GM18502 (cell line): ENCODE results near the gene NDUFB10.
A peak's percentile ranks its signal among the peaks of the same experiment; 100 is the strongest.
"Not testable (repeated sequence)": the region's sequence is repeated elsewhere in the genome, so short reads cannot be mapped to it uniquely, and the experiment has no call there.

Experiments used
- ATAC-seq: cut with Tn5 transposase; IDR thresholded peaks from one replicate; pipeline ENCODE4 v1.9.1; 2021; ENCODE audit warnings: mild to moderate bottlenecking; ENCODE audit not compliant: unreplicated experiment, poor library complexity

Gene NDUFB10

GRCh38 chr16:1923299-1924034, 35.9 kb upstream of the NDUFB10 start:
- ATAC-seq = no peak

DNA sequence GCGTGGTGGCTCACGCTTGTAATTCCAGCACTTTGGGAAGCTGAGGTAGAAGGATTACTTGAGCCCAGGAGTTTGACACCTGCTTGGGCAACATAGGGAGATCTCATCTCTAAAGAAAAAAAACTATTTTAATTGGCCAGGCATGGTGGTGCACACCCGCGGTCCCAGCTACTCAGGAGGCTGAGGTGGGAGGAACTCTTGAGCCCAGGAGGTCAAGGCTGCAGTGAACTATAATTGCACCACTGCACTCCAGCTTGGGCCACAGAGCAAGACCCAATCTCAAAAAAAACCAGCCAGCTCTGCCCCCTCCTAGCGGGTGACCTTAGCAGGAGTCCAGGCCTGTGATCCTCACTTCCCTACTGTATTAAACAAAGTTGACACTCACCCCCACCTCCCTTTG, 35.2 kb upstream of the NDUFB10 start:
- no peak for ATAC-seq

- ATAC-seq = no peak
Observed at GRCh38 chr16:1926271-1926670, 33.1 kb upstream of the NDUFB10 start.

GRCh38 chr16:1929105-1929504, 30.2 kb upstream of the NDUFB10 start:
- no peak for ATAC-seq

- peak; percentile 86 for ATAC-seq
Observed at GRCh38 chr16:1929578-1930337, 29.6 kb upstream of the NDUFB10 start.

- ATAC-seq = no peak
Observed at GRCh38 chr16:1930338-1930720, 29.0 kb upstream of the NDUFB10 start.

DNA sequence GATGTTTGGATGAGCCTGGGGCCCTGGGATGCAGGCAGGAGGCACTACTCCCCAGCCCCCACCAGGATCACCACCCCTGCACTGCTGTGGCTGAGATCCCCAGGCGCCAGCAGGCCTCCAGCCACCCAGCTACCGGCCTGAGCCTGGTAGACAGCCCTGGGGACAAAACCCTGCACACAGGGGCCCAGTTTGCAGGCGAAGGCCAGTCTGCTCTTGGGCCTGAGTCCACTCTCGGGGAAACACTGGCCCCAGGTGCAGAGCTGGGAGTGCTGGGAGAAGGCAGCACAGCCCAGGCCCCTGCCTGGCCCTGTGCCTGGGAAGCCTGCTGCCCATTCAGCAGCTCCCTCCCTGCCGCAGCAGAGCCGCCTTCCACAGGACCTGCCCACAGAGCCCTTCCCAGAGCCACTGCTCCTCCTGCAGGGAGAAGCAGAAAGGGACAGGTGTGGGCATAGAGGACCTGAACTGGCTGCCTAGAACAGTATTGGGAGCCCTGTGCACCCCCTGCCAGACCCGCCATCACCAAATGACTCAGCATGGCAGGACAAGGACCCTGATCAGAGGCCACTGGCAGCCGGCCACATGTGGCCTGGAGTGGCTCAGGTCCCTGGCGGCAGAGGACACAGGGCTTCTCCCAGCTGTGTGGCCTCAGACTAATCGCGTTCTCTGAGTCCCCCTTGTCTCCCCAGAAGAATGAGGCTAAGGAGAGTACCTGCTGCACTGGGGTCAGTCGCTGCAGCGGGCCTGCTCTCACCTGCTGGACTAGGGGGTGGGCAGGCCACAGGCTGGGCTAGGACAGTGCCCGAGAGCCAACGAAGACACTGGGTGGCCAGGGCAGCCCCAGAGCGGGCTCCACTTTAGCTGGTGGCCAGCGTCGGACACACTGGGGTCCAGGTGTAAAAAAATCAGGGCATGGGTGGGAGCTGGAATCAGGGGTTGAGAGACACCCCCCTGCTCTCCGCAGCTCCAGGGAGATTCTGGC, 27.0 kb upstream of the NDUFB10 start:
- no peak for ATAC-seq

GRCh38 chr16:1933097-1933661, 26.2 kb upstream of the NDUFB10 start:
- no peak for ATAC-seq

DNA sequence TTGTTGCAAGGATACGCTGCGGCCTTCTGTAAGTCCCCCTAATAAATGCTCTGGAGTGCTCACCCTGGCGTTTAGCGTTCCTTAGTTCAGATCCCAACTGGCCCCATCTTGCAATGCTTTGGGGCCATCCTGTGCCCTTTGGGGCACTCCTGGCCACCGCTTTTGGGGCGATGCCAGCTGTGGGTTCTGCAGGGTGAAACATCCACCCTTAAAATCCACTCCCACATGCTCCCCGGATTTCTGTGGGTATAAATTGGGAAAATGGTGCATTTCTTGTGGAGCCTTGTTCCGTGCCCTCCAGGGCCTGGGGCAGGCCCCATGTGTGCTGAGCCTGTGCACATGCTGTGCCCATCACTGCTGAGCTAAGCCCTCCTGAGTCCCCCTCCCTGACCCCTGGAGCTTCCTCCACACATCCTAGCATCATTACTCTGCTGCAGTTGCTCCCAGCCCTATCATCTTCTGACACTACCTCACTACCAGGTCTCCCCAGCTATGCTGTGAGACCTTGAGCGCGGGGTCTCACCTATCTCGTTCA, 22.3 kb upstream of the NDUFB10 start:
- ATAC-seq = no peak

- no peak for ATAC-seq
Observed at GRCh38 chr16:1938316-1938715, 21.0 kb upstream of the NDUFB10 start.

DNA sequence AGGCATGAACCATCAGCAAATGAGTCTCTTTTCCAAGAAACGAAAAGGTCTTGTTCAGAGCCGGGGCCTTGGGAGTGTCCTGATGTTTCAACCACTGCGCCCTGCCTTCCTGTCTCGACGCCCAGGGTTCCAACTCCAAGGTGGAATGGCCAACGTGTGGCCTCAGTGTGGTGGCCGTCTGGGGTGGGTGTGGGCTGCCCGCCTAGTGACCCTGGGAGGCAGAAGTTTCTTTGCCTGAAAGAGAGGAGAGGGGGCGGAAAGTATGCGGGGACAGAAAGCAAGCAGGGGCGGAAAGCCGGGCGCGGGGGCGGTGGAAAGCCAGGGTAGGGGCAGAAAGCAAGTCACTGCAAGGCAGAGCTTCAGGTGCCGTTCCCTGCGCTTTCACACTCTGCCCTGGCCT, 20.4 kb upstream of the NDUFB10 start:
- ATAC-seq = no peak

DNA sequence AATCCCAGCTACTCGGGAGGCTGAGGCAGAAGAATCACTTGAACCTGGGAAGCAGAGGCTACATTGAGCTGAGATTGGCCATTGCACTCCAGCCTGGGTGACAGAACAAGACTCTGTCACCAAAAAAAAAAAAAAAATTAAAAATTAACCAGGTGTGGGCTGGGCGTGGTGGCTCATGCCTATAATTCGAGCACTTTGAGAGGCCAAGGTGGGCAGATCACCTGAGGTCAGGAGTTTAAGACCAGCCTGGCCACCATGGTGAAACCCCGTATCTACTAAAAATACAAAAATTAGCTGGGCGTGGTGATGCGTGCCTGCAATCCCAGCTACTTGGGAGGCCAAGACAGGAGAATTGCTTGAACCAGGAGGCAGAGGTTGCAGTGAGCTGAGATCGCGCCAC, 19.5 kb upstream of the NDUFB10 start:
- ATAC-seq = not testable (repeated sequence)

GRCh38 chr16:1940273-1941161, 18.8 kb upstream of the NDUFB10 start:
- ATAC-seq = no peak

DNA sequence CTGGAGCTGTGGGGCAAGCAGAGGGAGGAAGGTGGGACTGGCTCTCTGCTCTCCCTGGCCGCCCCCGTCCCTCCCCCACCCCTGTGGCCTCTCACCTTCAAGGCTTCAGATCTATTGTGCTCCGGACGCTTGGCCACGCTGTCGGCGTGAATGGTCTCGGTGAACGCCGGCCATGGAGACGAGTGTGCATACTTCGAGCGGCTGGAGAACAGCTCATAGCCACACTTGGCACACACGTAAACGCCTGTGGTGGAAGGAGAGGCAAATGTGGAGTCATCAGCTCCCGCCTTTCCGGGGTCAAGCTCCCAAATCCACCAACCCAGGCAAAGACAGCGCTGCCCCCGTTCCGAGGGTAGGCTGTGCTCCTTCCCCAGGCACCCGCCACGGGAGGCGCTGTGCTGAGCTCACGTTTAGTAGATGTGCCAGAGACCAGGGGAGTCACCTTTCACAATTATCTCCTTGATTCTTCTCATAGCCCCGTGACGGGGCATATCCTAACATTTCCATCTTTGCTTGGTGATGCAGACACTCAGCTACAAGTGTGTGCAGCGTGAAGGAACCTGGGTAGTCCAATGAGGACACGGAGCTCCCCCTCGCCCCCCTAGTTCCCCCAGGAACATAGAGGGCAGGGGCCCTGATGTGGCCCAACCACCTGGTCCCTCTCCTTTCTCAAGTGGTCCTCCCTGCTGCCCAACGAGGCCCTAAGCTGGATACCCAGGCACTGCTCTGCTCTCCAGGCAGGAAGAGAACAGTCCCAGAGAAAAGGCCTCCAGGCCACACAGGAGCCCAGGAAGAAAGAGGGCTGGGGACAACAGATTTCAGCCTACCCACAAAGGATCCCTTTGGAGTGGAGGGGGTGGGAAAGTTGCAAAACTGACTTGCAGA, 17.9 kb upstream of the NDUFB10 start:
- ATAC-seq = no peak

- ATAC-seq = no peak
Observed at GRCh38 chr16:1942047-1942809, 17.1 kb upstream of the NDUFB10 start.

GRCh38 chr16:1942810-1943726, 16.3 kb upstream of the NDUFB10 start, which contains the start of gene MSRB1:
TSS of gene MSRB1 (minus strand) at chr16:1943199. CDS start at chr16:1943156, 43 bp downstream.
- ATAC-seq = peak; percentile 91
